ENCODE measurements around the gene TNIK. TPM values are rescaled to one million over a fixed set of nuclear protein-coding genes. Genes with fewer than 3 reads are reported as not detected.
A peak's percentile ranks its signal among the peaks of the same experiment; 100 is the strongest.

The TNIK gene
- total RNA-seq, 1 experiment from 2014 or later: 0.69 TPM

GRCh38 chr3:171346582-171347300 lies 113.5 kb downstream of the TNIK start:
- BruUV-seq (replicated peaks): no TSS peak
- H3K4me1 ChIP-seq (ENCODE audit: insufficient read depth, low read length, poor library complexity, severe bottlenecking): peaks cover 28% of the 10 kb centered on the region
- no peak for TF ChIP-seq CTCF (conservative IDR thresholded peaks at IDR 0.05; ENCODE audit: low read depth, low read length)
- TF ChIP-seq EZH2 (IDR thresholded peaks at IDR 0.05; ENCODE audit: borderline replicate concordance, low read depth, low read length, poor library complexity, severe bottlenecking): no peak
- no peaks in the 10 kb centered on the region for H3K9me3 ChIP-seq (ENCODE audit: low read depth, low read length, poor library complexity, severe bottlenecking)
- no peak overlapping the region for H3K4me3 ChIP-seq (ENCODE audit: low read depth, low read length, poor library complexity, severe bottlenecking)
- DNase-seq (ENCODE audit: low spot score): peak; percentile 53
- intact Hi-C loops (cut with micrococcal nuclease; ENCODE audit: unreplicated experiment): no loop called here
- H3K27me3 ChIP-seq (replicated peaks; ENCODE audit: insufficient read depth, low read depth, low read length, poor library complexity): no peaks in the 10 kb centered on the region
- CTCF ChIA-PET: interaction anchor here (0.7 kb wide), 1 partner anchor 162 kb away, joined by 5 read pairs; no protein-coding TSS in a partner anchor
- H3K27ac ChIP-seq (ENCODE audit: low read depth, low read length, poor library complexity, severe bottlenecking): peak overlapping the region; percentile 82
- POLR2A ChIA-PET (ENCODE audit: low non-redundant PET): interaction anchor here (0.7 kb wide), 1 partner anchor 48 kb away, joined by 3 read pairs; no protein-coding TSS in a partner anchor
- no peaks in the 10 kb centered on the region for H3K36me3 ChIP-seq (ENCODE audit: insufficient read depth, low read length, poor library complexity, severe bottlenecking)

DNA sequence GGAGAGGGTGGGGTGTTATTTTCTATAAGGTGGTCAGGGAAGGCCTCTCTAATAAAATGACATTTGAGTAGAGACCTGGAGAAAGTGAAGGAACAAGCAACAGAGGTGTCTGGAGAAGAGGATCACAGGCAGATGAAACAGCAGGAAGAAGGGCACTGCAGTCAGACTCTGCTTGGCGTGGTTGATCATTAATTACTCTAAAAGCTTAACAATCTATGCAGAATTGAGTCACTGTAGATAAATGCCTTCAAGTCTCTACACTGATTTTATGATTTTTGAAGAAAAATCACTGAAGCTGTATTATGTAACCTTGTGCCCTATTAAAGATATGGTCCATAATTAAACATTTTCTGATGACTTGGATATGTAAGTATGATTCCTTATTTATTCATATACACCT lies 114.2 kb downstream of the TNIK start:
- H3K36me3 ChIP-seq (ENCODE audit: insufficient read depth, low read length, poor library complexity, severe bottlenecking): no peaks in the 10 kb centered on the region
- no peak for DNase-seq (ENCODE audit: low spot score)
- intact Hi-C loops (cut with micrococcal nuclease; ENCODE audit: unreplicated experiment): no loop called here
- BruUV-seq (replicated peaks): no TSS peak
- H3K4me1 ChIP-seq (ENCODE audit: insufficient read depth, low read length, poor library complexity, severe bottlenecking): peaks cover 28% of the 10 kb centered on the region
- no peak overlapping the region for H3K27ac ChIP-seq (ENCODE audit: low read depth, low read length, poor library complexity, severe bottlenecking)
- ChIA-PET CTCF (no interaction called here), POLR2A (ENCODE audit: low non-redundant PET) (no interaction called here)
- H3K27me3 ChIP-seq (replicated peaks; ENCODE audit: insufficient read depth, low read depth, low read length, poor library complexity): no peaks in the 10 kb centered on the region
- H3K4me3 ChIP-seq (ENCODE audit: low read depth, low read length, poor library complexity, severe bottlenecking): no peak overlapping the region
- TF ChIP-seq EZH2 (IDR thresholded peaks at IDR 0.05; ENCODE audit: borderline replicate concordance, low read depth, low read length, poor library complexity, severe bottlenecking): no peak
- no peak for TF ChIP-seq CTCF (conservative IDR thresholded peaks at IDR 0.05; ENCODE audit: low read depth, low read length)
- no peaks in the 10 kb centered on the region for H3K9me3 ChIP-seq (ENCODE audit: low read depth, low read length, poor library complexity, severe bottlenecking)

GRCh38 chr3:171345107-171345843 lies 114.9 kb downstream of the TNIK start:
- TF ChIP-seq CTCF (conservative IDR thresholded peaks at IDR 0.05; ENCODE audit: low read depth, low read length): no peak
- no peak for TF ChIP-seq EZH2 (IDR thresholded peaks at IDR 0.05; ENCODE audit: borderline replicate concordance, low read depth, low read length, poor library complexity, severe bottlenecking)
- no peak overlapping the region for H3K27ac ChIP-seq (ENCODE audit: low read depth, low read length, poor library complexity, severe bottlenecking)
- no peaks in the 10 kb centered on the region for H3K36me3 ChIP-seq (ENCODE audit: insufficient read depth, low read length, poor library complexity, severe bottlenecking)
- H3K4me1 ChIP-seq (ENCODE audit: insufficient read depth, low read length, poor library complexity, severe bottlenecking): peaks cover 28% of the 10 kb centered on the region
- intact Hi-C loops (cut with micrococcal nuclease; ENCODE audit: unreplicated experiment): no loop called here
- H3K4me3 ChIP-seq (ENCODE audit: low read depth, low read length, poor library complexity, severe bottlenecking): no peak overlapping the region
- no peaks in the 10 kb centered on the region for H3K9me3 ChIP-seq (ENCODE audit: low read depth, low read length, poor library complexity, severe bottlenecking)
- ChIA-PET POLR2A (ENCODE audit: low non-redundant PET) (no interaction called here), CTCF (no interaction called here)
- BruUV-seq (replicated peaks): no TSS peak
- no peak for DNase-seq (ENCODE audit: low spot score)
- no peaks in the 10 kb centered on the region for H3K27me3 ChIP-seq (replicated peaks; ENCODE audit: insufficient read depth, low read depth, low read length, poor library complexity)

Data from A673 (cell line).